Adrenal gland (tissue), 5 donors: ENCODE data around the gene TMEM229B.

Experiments
- POLR2A ChIP-seq, 2 donors: fragments of 450-650 bp; IDR thresholded peaks; one replicate each; pipeline ENCODE4 v1.6.1; 2017; ENCODE audit warnings: antibody characterized with exemption in 2 of 2, mild to moderate bottlenecking in 2 of 2, moderate library complexity in 1 of 2
- TF ChIP-seq, protein P1 (sequence below), 6 experiments: fragments of 450-650 bp in 4 of 6; fragments of 200-600 bp in 2 of 6; sonication (generic) in 1 of 6; IDR thresholded peaks; 1 replicate in 5 of 6; 2 replicates in 1 of 6; pipeline versions ENCODE4 v1.5.1 to v1.8.0; 2016 to 2021; ENCODE audit warnings: antibody characterized with exemption in 6 of 6, mild to moderate bottlenecking in 2 of 6, moderate library complexity in 1 of 6
- donor health status: DM: no; HTN: no; CAD: no.

DNA sequence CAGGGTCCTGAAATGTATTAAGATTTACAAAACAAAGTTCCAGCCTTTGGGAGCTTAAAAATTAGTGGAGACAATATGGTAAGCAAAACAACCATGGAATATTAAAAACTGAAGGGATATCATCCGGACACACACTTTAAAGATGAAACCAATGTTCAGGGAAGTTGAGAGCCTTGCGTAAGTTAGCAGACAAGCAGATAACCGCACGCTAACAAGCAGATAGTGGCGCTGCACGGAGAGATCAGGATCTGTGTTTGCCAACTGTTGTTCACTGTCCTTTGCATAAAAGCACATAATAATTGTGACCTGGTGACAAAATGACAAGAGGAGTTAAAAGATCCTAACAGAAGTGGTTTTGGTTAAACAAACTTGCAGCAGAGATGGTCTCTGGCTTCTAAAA lies 14.3 kb upstream of the TMEM229B start:
- TF ChIP-seq, protein P1, sequence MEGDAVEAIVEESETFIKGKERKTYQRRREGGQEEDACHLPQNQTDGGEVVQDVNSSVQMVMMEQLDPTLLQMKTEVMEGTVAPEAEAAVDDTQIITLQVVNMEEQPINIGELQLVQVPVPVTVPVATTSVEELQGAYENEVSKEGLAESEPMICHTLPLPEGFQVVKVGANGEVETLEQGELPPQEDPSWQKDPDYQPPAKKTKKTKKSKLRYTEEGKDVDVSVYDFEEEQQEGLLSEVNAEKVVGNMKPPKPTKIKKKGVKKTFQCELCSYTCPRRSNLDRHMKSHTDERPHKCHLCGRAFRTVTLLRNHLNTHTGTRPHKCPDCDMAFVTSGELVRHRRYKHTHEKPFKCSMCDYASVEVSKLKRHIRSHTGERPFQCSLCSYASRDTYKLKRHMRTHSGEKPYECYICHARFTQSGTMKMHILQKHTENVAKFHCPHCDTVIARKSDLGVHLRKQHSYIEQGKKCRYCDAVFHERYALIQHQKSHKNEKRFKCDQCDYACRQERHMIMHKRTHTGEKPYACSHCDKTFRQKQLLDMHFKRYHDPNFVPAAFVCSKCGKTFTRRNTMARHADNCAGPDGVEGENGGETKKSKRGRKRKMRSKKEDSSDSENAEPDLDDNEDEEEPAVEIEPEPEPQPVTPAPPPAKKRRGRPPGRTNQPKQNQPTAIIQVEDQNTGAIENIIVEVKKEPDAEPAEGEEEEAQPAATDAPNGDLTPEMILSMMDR (IDR thresholded peaks at IDR 0.05) = no peak
- TF ChIP-seq POLR2A (IDR thresholded peaks at IDR 0.05) = no peak
